ENCODE data around the gene C4A. TPM values are rescaled to one million over a fixed set of nuclear protein-coding genes. Genes with fewer than 3 reads are reported as not detected.
A peak's percentile ranks its signal among the peaks of the same experiment; 100 is the strongest.
"Not testable (repeated sequence)": the region's sequence is repeated elsewhere in the genome, so short reads cannot be mapped to it uniquely, and the experiment has no call there.

Gene C4A
- 0.98 and 1.2 TPM in 2 replicates for total RNA-seq (2014; rRNA removed; shearing (Covaris generic))

GRCh38 chr6:31981744-31982143 is at the start of gene C4A:
Gene C4A, plus strand, starts transcription at chr6:31982057. Its CDS starts 51 bp downstream, at chr6:31982108.
- in situ Hi-C loops (cut with HindIII; ENCODE audit: low sequenced_read_pairs), result not testable (repeated sequence)

DNA sequence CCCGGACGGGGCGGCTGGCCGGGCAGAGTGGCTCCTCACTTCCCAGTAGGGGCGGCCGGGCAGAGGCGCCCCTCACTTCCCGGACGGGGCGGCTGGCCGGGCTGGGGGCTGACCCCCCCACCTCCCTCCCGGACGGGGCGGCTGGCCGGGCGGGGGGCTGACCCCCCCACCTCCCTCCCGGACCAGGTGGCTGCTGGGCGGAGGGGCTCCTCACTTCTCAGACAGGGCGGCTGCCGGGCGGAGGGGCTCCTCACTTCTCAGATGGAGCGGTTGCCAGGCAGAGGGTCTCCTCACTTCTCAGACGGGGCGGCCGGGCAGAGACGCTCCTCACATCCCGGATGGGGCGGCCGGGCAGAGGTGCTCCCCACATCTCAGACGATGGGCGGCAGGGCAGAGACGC is 49.7 kb upstream of the C4A start:
- in situ Hi-C loops (cut with HindIII; ENCODE audit: low sequenced_read_pairs); DNase-seq (ENCODE audit: low spot score): not testable (repeated sequence)

More at GRCh38 chr6:31981744-31982143, at the start of gene C4A:
- not testable (repeated sequence) for DNase-seq (ENCODE audit: low spot score)

GRCh38 chr6:31933537-31933936 is 48.3 kb upstream of the C4A start:
- in situ Hi-C loops (cut with HindIII; ENCODE audit: low sequenced_read_pairs), result no loop called here
- DNase-seq (ENCODE audit: low spot score), result no peak

GRCh38 chr6:31935021-31935420 is 46.8 kb upstream of the C4A start:
- DNase-seq (ENCODE audit: low spot score), result no peak
- in situ Hi-C loops (cut with HindIII; ENCODE audit: low sequenced_read_pairs), result no loop called here

DNA sequence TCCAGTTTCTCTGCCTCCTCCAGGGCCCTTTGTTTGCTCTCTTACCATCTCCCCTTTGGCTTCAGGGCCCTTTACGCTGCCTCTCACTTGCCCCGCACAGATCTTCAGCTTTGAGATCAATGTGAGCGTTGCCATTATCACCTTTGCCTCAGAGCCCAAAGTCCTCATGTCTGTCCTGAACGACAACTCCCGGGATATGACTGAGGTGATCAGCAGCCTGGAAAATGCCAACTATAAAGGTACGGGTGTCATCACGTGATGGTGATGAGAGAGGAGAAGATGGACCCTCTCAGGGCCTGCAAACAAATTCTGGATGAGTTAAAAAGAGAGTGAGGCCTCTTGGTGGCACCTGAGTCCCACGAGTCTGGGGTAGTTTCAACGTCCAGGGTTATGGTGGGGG is 46.0 kb upstream of the C4A start:
- in situ Hi-C loops (cut with HindIII; ENCODE audit: low sequenced_read_pairs), result no loop called here
- DNase-seq (ENCODE audit: low spot score), result no peak

- no peak for DNase-seq (ENCODE audit: low spot score)
- in situ Hi-C loops (cut with HindIII; ENCODE audit: low sequenced_read_pairs), result no loop called here
Measured at GRCh38 chr6:31940256-31940664, 41.6 kb upstream of the C4A start.

- in situ Hi-C loops (cut with HindIII; ENCODE audit: low sequenced_read_pairs), result no loop called here
- DNase-seq (ENCODE audit: low spot score), result no peak
Measured at GRCh38 chr6:31943742-31944141, 38.1 kb upstream of the C4A start.

DNA sequence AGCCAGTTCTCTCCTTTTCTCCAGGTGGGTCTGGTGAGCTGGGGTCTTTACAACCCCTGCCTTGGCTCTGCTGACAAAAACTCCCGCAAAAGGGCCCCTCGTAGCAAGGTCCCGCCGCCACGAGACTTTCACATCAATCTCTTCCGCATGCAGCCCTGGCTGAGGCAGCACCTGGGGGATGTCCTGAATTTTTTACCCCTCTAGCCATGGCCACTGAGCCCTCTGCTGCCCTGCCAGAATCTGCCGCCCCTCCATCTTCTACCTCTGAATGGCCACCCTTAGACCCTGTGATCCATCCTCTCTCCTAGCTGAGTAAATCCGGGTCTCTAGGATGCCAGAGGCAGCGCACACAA is 36.7 kb upstream of the C4A start:
- in situ Hi-C loops (cut with HindIII; ENCODE audit: low sequenced_read_pairs), result no loop called here
- DNase-seq (ENCODE audit: low spot score), result no peak

- no peak for DNase-seq (ENCODE audit: low spot score)
- in situ Hi-C loops (cut with HindIII; ENCODE audit: low sequenced_read_pairs), result no loop called here
Measured at GRCh38 chr6:31945507-31946369, 36.1 kb upstream of the C4A start, which contains the start of gene CFB. Gene CFB, plus strand, starts transcription at chr6:31946095. Its CDS starts 127 bp downstream, at chr6:31946222.

DNA sequence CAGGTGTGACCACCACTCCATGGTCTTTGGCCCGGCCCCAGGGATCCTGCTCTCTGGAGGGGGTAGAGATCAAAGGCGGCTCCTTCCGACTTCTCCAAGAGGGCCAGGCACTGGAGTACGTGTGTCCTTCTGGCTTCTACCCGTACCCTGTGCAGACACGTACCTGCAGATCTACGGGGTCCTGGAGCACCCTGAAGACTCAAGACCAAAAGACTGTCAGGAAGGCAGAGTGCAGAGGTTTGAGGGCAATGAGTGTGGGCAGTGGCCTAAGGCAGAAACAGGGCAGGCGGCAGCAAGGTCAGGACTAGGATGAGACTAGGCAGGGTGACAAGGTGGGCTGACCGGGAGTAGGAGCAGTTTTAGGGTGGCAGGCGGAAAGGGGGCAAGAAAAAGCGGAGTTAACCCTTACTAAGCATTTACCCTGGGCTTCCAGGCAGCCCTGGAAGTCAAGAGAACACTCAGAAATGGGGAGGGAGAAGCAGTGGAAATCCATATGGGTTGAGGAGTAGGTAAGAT is 35.4 kb upstream of the C4A start:
- in situ Hi-C loops (cut with HindIII; ENCODE audit: low sequenced_read_pairs), result no loop called here

GRCh38 chr6:31947070-31947675 is 34.7 kb upstream of the C4A start:
- no peak for DNase-seq (ENCODE audit: low spot score)
- in situ Hi-C loops (cut with HindIII; ENCODE audit: low sequenced_read_pairs), result no loop called here

More for the DNA sequence above, 35.4 kb upstream of the C4A start:
- DNase-seq (ENCODE audit: low spot score), result no peak

DNA sequence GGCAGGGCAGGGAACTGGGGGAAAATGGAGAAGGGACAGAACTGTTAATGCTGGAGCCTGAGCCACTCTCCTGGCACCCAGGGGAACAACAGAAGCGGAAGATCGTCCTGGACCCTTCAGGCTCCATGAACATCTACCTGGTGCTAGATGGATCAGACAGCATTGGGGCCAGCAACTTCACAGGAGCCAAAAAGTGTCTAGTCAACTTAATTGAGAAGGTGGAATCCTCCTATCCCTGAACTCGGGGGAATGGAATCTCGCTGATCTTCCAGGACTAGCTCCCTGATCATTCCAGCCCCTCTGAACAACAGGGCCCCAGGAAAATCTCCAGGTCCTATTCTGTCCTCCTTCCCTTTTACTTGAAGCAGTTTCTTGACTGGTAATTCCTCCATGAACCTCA is 34.0 kb upstream of the C4A start:
- no peak for DNase-seq (ENCODE audit: low spot score)
- in situ Hi-C loops (cut with HindIII; ENCODE audit: low sequenced_read_pairs), result no loop called here

GRCh38 chr6:31948306-31948705 is 33.6 kb upstream of the C4A start:
- no peak for DNase-seq (ENCODE audit: low spot score)
- in situ Hi-C loops (cut with HindIII; ENCODE audit: low sequenced_read_pairs), result no loop called here

DNA sequence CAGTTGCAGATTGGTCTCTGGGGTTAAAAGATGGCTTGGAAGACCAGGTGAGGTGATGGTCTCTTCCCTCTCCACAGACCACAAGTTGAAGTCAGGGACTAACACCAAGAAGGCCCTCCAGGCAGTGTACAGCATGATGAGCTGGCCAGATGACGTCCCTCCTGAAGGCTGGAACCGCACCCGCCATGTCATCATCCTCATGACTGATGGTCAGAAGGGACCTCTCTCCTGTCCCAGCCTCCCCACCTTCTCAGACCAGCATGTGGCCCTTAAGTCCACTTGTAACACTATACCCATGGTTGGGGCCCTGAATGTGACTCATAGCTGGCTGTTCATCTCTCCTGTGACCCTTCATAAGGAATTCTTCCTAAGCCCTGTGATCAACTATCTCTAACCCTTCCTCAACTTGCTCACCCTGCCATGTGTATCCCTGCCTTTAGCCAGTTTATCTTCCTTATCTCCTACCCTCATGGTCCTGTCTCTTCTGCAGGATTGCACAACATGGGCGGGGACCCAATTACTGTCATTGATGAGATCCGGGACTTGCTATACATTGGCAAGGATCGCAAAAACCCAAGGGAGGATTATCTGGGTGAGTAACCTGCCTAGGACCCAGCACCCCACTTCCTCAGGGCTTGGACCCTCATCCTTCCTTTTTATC is 33.0 kb upstream of the C4A start:
- no peak for DNase-seq (ENCODE audit: low spot score)
- in situ Hi-C loops (cut with HindIII; ENCODE audit: low sequenced_read_pairs), result no loop called here

DNA sequence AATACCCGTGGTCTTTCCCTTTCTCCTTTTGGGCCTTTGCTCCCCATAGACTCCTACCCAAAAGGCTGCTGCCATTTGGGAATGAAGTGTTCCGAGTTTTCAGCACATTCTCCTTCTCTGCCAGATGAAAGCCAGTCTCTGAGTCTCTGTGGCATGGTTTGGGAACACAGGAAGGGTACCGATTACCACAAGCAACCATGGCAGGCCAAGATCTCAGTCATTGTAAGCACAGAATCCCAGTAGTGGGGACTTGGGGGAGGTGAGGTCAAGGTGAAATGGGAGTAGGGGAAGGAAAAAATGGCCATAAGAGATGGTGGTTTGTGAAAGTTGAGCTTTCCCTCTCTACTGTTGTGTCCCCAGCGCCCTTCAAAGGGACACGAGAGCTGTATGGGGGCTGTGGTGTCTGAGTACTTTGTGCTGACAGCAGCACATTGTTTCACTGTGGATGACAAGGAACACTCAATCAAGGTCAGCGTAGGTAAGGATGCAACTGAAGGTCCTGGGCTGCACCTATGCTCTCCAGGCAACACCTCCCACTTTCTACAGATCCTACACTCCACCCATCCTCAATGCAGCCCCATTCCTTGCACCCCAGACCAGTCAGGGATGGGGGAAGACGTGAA is 31.8 kb upstream of the C4A start:
- in situ Hi-C loops (cut with HindIII; ENCODE audit: low sequenced_read_pairs), result no loop called here
- DNase-seq (ENCODE audit: low spot score), result no peak

DNA sequence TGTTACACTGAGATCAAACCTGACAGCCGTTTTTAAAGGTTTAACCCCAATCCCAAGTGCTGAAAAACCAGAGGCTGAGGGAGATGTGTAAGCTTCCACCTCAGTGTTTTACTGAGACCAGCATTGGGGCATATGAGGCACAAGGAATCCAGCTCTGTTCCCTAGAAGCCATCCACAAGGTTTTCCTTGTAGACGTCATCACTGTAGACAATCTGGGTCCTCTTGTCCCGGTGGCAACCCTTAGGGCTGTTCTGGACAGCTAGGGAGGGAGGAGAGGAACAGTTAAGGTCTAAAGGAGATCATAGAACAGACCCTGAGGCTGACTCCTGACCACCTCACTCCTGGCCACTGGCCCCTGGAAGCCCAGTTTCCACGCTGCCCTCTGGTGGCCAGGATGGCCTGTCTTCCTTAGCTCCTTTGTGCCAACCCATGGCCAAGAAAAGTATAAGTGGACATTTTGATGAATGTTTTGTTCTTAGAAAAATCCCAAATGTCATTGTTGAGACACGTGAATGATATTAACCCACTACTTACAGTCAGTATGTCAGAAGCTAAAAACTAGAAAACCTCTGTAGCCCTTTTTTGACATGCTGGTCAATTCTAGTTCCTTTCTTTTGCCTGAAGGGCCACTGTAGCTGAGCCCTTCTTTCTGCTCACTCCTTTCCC is 29.6 kb upstream of the C4A start:
- in situ Hi-C loops (cut with HindIII; ENCODE audit: low sequenced_read_pairs), result no loop called here
- DNase-seq (ENCODE audit: low spot score), result peak; percentile 57

DNA sequence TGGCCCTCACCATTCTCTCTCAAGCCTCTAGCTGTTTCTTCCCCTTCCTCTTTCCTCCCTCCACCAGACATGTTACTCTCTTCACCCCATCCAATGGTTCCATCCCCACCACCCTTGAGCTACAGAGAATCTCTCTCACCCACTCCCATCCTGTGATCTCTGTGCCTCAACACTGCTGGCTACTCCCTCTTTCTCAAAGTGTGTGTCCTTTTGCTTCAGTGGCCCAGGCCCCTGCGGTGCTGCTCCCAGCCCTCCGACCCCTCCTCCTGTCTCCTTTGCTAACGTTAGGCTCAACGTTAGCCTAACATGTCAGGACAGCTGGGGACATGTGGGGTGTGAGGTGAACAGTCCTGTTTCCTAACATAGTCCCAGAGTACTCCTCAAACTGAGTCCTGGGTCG is 29.0 kb upstream of the C4A start:
- no peak for DNase-seq (ENCODE audit: low spot score)
- in situ Hi-C loops (cut with HindIII; ENCODE audit: low sequenced_read_pairs), result no loop called here

- in situ Hi-C loops (cut with HindIII; ENCODE audit: low sequenced_read_pairs), result no loop called here
Measured at GRCh38 chr6:31954511-31954910, 27.3 kb upstream of the C4A start.

DNA sequence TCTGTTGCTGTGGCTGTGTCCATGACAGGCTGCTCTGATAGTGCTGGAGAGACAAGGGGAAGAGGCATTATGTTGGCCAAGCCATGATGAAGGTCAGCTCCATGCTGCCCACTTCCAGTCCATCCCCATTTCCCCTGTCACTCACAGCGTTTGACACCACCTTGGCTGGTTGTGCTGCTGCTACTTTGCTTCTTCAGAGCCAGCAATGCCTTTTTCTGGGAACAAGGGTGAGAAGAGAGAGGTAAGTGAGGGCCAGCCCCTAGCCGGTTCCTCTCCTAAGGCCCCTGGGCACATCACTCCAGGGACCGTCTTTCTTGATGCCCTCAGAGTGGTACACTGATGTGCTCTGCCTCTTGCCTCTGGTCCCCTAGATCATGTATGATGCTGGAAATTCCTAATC is 25.1 kb upstream of the C4A start:
- in situ Hi-C loops (cut with HindIII; ENCODE audit: low sequenced_read_pairs), result no loop called here
- no peak for DNase-seq (ENCODE audit: low spot score)

More at GRCh38 chr6:31954511-31954910, 27.3 kb upstream of the C4A start:
- no peak for DNase-seq (ENCODE audit: low spot score)

All from G401 (cell line).